Ishikawa (cell line): ENCODE results near the gene ZNF607.

Experiments
- CEBPB ChIP-seq: IDR thresholded peaks from 2 replicates; pipeline ENCODE4 v1.6.1; 2012
- CREB1 ChIP-seq: IDR thresholded peaks from 2 replicates; pipeline ENCODE4 v1.6.1; 2012; ENCODE audit warnings: low read depth
- EGR1 ChIP-seq: IDR thresholded peaks from 2 replicates; pipeline ENCODE4 v1.6.1; 2012
- EP300 ChIP-seq: IDR thresholded peaks from 2 replicates; pipeline ENCODE4 v1.6.1; 2012; ENCODE audit warnings: borderline replicate concordance
- FOXM1 ChIP-seq: IDR thresholded peaks from 2 replicates; pipeline ENCODE4 v1.6.1; 2012; ENCODE audit warnings: low read depth, borderline replicate concordance
- MAX ChIP-seq: IDR thresholded peaks from 2 replicates; pipeline ENCODE4 v1.6.1; 2012
- NFIC ChIP-seq: IDR thresholded peaks from 2 replicates; pipeline ENCODE4 v1.6.1; 2012
- RAD21 ChIP-seq: IDR thresholded peaks from 2 replicates; pipeline ENCODE4 v1.6.1; 2012; ENCODE audit warnings: low read depth
- TAF1 ChIP-seq: IDR thresholded peaks from 2 replicates; pipeline ENCODE4 v1.6.1; 2012; ENCODE audit warnings: low read depth, mild to moderate bottlenecking
- TCF12 ChIP-seq: IDR thresholded peaks from 2 replicates; pipeline ENCODE4 v1.6.1; 2012; ENCODE audit warnings: low read depth
- TEAD4 ChIP-seq: IDR thresholded peaks from 2 replicates; pipeline ENCODE4 v1.6.1; 2012
- YY1 ChIP-seq: IDR thresholded peaks from 2 replicates; pipeline ENCODE4 v1.6.1; 2012; ENCODE audit warnings: low read depth
- ZBTB7A ChIP-seq: IDR thresholded peaks from 2 replicates; pipeline ENCODE4 v1.6.1; 2012; ENCODE audit warnings: low read depth
- TF ChIP-seq, protein P1 (sequence below): IDR thresholded peaks from 2 replicates; pipeline ENCODE4 v1.6.1; 2012
- TF ChIP-seq, protein P2 (sequence below): IDR thresholded peaks from 2 replicates; pipeline ENCODE4 v1.6.1; 2012; ENCODE audit warnings: low read depth, mild to moderate bottlenecking

ZNF607 gene

DNA sequence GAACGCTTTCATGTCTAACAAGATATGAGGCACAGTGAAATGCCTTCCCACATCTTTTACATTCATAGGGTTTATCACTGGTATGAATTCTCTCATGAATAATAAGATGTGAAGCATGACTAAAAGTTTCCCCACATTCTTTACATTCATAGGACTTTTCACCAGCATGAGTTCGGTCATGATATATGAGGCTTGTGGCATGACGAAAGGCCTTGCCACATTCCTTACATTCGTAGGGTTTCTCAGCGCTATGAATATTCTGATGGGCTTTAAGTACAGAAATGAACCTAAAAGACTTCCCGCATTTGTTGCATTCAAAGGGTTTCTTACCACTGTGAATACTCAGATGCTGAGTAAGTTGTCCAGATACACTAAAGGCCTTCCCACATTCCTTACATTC, 21.3 kb downstream of the ZNF607 start:
- TF ChIP-seq NFIC (no peak), TCF12 (no peak), FOXM1 (no peak)

DNA sequence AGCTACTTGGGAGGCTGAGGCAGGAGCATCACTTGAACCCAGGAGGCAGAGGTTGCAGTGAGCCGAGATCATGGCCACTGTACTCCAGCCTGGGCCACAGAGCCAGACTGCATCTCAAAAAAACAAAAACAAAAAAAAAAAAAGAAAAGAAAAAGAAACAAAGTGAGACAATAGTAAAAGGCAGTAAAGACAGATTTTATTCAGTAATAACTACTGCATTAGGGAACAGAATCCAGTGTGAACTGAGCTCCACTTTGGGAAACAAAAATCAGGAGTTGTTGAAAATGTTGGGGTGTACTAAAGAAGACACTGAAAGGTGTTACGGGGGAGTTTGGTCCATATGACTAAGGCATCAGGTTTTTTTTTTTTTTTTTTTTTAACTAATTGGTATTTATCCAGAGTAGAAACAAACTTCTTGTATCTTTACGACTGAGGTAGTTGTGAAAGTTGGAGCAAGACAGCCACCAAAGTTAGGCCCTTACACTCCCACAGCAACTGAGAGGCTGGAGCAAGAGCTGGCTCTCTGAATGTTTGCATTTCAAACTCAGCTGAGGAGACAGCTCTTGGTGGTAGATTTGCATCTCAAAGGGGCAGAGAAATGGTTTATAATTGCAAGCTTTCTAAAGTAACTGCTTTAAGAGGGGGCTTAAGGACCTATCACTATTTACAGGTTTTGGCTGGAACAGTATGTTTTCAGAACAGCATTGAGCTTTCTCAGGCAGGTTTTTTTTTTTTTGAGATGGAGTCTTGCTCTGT, 24.2 kb downstream of the ZNF607 start:
- TF ChIP-seq, protein P1, sequence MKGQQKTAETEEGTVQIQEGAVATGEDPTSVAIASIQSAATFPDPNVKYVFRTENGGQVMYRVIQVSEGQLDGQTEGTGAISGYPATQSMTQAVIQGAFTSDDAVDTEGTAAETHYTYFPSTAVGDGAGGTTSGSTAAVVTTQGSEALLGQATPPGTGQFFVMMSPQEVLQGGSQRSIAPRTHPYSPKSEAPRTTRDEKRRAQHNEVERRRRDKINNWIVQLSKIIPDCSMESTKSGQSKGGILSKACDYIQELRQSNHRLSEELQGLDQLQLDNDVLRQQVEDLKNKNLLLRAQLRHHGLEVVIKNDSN: no peak
- TF ChIP-seq TAF1: no peak
- no peak for TF ChIP-seq YY1
- no peak for TF ChIP-seq RAD21
- no peak for TF ChIP-seq EP300
- no peak for TF ChIP-seq TCF12
- no peak for TF ChIP-seq TEAD4
- TF ChIP-seq, protein P2, sequence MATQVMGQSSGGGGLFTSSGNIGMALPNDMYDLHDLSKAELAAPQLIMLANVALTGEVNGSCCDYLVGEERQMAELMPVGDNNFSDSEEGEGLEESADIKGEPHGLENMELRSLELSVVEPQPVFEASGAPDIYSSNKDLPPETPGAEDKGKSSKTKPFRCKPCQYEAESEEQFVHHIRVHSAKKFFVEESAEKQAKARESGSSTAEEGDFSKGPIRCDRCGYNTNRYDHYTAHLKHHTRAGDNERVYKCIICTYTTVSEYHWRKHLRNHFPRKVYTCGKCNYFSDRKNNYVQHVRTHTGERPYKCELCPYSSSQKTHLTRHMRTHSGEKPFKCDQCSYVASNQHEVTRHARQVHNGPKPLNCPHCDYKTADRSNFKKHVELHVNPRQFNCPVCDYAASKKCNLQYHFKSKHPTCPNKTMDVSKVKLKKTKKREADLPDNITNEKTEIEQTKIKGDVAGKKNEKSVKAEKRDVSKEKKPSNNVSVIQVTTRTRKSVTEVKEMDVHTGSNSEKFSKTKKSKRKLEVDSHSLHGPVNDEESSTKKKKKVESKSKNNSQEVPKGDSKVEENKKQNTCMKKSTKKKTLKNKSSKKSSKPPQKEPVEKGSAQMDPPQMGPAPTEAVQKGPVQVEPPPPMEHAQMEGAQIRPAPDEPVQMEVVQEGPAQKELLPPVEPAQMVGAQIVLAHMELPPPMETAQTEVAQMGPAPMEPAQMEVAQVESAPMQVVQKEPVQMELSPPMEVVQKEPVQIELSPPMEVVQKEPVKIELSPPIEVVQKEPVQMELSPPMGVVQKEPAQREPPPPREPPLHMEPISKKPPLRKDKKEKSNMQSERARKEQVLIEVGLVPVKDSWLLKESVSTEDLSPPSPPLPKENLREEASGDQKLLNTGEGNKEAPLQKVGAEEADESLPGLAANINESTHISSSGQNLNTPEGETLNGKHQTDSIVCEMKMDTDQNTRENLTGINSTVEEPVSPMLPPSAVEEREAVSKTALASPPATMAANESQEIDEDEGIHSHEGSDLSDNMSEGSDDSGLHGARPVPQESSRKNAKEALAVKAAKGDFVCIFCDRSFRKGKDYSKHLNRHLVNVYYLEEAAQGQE: no peak
- TF ChIP-seq ZBTB7A: no peak
- no peak for TF ChIP-seq FOXM1
- TF ChIP-seq MAX: no peak
- no peak for TF ChIP-seq CREB1
- TF ChIP-seq EGR1: no peak
- TF ChIP-seq CEBPB: no peak
- TF ChIP-seq NFIC: no peak

DNA sequence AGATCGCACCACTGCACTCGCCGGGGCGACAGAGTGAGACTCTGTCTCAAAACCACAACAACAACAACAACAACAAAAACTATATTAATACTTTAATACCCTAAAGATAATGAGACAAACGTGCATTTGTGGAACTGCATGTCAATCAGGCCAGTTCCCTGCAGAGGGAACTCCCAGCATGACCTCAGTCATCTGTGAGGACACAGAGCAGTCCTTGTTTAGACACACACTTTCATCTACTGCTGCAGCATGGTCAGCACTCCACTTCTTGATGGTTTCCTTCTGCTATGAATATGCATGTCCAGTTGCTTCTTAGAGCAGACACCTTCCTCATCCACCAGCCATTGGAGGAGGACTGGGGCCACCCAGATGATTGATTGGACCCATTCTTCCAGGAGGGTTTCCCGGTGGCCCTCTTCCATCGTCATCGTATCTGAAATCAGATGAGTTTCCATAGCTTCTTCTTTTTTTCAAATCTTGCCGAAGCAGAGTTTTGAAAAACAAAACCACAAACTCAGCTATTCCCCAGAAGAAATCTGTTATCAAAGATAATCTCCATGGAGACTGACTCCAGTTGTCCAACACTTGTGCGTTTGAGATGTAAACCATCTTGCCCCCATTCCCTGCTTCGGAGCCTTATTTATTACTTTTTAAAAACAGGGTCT, 26.5 kb downstream of the ZNF607 start:
- TF ChIP-seq TAF1 (no peak), ZBTB7A (no peak), YY1 (no peak), TCF12 (no peak), EGR1 (no peak), CREB1 (no peak), FOXM1 (no peak), TEAD4 (no peak), EP300 (no peak), RAD21 (no peak), MAX (no peak), NFIC (no peak), CEBPB (no peak)
- TF ChIP-seq, protein P2: no peak
- TF ChIP-seq, protein P1: no peak

- TF ChIP-seq TCF12 (no peak), RAD21 (no peak), TAF1 (no peak), FOXM1 (no peak), ZBTB7A (no peak), MAX (no peak)
- TF ChIP-seq, protein P2: no peak
These were observed 27.6 kb downstream of the ZNF607 start for GRCh38 chr19:37691881-37692504.
